ENCODE data around the gene FOXD2. TPM values are rescaled to one million over a fixed set of nuclear protein-coding genes. Genes with fewer than 3 reads are reported as not detected.

The FOXD2 gene
- total RNA-seq, 2 experiments from 2014 or later: 0.05 to 0.07 TPM

- no peak for ATAC-seq
- Mint-ChIP-seq H3K27me3 (peaks cover 20% of the 10 kb centered on the region), H3K27ac (no peak overlapping the region), H3K4me1 (peaks cover 20% of the 10 kb centered on the region), H3K9me3 (ENCODE audit: low read depth) (no peaks in the 10 kb centered on the region), H3K4me3 (no peak overlapping the region), H3K36me3 (ENCODE audit: low read depth) (no peaks in the 10 kb centered on the region)
- no peak for DNase-seq
- CTCF ChIA-PET: interaction anchor here (0.6 to 1.5 kb wide), 6 partner anchors 8 to 619 kb away, joined by 3 to 5 read pairs (median 3); no protein-coding TSS in a partner anchor
- POLR2A ChIA-PET: no interaction called here
- intact Hi-C loops (cut with DNase I, micrococcal nuclease): loop anchor here in 1 of 2 experiments (10.0 kb wide), 1 partner anchor 217 kb away; no protein-coding TSS in a partner anchor
Observed at GRCh38 chr1:47441450-47442106, 3.7 kb downstream of the FOXD2 start.

GRCh38 chr1:47442202-47442601, 4.4 kb downstream of the FOXD2 start:
- Mint-ChIP-seq H3K27ac (no peak overlapping the region), H3K27me3 (peaks cover 25% of the 10 kb centered on the region), H3K36me3 (ENCODE audit: low read depth) (no peaks in the 10 kb centered on the region), H3K4me1 (peaks cover 20% of the 10 kb centered on the region), H3K9me3 (ENCODE audit: low read depth) (no peaks in the 10 kb centered on the region), H3K4me3 (no peak overlapping the region)
- no peak for DNase-seq
- ChIA-PET POLR2A (no interaction called here), CTCF (interaction anchor here (1.5 kb wide), 1 partner anchor 284 kb away, joined by 5 read pairs; no protein-coding TSS in a partner anchor)
- ATAC-seq: no peak
- intact Hi-C loops (cut with DNase I, micrococcal nuclease): loop anchor here in 1 of 2 experiments (10.0 kb wide), 1 partner anchor 217 kb away; no protein-coding TSS in a partner anchor

GRCh38 chr1:47442842-47443529, 5.1 kb downstream of the FOXD2 start:
- Mint-ChIP-seq H3K9me3 (ENCODE audit: low read depth) (no peaks in the 10 kb centered on the region), H3K36me3 (ENCODE audit: low read depth) (no peaks in the 10 kb centered on the region), H3K27me3 (peaks cover 30% of the 10 kb centered on the region), H3K27ac (no peak overlapping the region), H3K4me3 (no peak overlapping the region), H3K4me1 (peaks cover 20% of the 10 kb centered on the region)
- POLR2A ChIA-PET: no interaction called here
- ATAC-seq (no peak), DNase-seq (no peak)
- CTCF ChIA-PET: interaction anchor here (0.8 kb wide), 1 partner anchor 283 kb away, joined by 4 read pairs; no protein-coding TSS in a partner anchor
- intact Hi-C loops (cut with DNase I, micrococcal nuclease): loop anchor here in 1 of 2 experiments (10.0 kb wide), 1 partner anchor 218 kb away; no protein-coding TSS in a partner anchor

GRCh38 chr1:47443530-47444296, 5.9 kb downstream of the FOXD2 start:
- ATAC-seq (no peak), DNase-seq (no peak)
- Mint-ChIP-seq H3K9me3 (ENCODE audit: low read depth) (no peaks in the 10 kb centered on the region), H3K27me3 (peaks cover 36% of the 10 kb centered on the region), H3K36me3 (ENCODE audit: low read depth) (no peaks in the 10 kb centered on the region), H3K27ac (no peak overlapping the region), H3K4me1 (peaks cover 18% of the 10 kb centered on the region), H3K4me3 (peak overlapping the region; percentile 36)
- CTCF ChIA-PET: interaction anchor here (0.8 kb wide), 1 partner anchor 282 kb away, joined by 4 read pairs; no protein-coding TSS in a partner anchor
- intact Hi-C loops (cut with DNase I, micrococcal nuclease): loop anchor here (1.0 to 10.0 kb wide), 3 partner anchors 7 to 219 kb away; no protein-coding TSS in a partner anchor
- POLR2A ChIA-PET: no interaction called here

- no peak for ATAC-seq
- ChIA-PET POLR2A (no interaction called here), CTCF (interaction anchor here (1.0 kb wide), 1 partner anchor 8 kb away, joined by 3 read pairs; no protein-coding TSS in a partner anchor)
- DNase-seq: no peak
- Mint-ChIP-seq H3K4me1 (peaks cover 18% of the 10 kb centered on the region), H3K9me3 (ENCODE audit: low read depth) (no peaks in the 10 kb centered on the region), H3K4me3 (peak overlapping the region; percentile 36), H3K27ac (no peak overlapping the region), H3K27me3 (peaks cover 40% of the 10 kb centered on the region), H3K36me3 (ENCODE audit: low read depth) (no peaks in the 10 kb centered on the region)
- intact Hi-C loops (cut with DNase I, micrococcal nuclease): loop anchor here (1.0 to 10.0 kb wide), 3 partner anchors 8 to 219 kb away; no protein-coding TSS in a partner anchor
Observed at GRCh38 chr1:47444297-47444561, 6.4 kb downstream of the FOXD2 start.

- Mint-ChIP-seq H3K4me3 (peak overlapping the region; percentile 36), H3K36me3 (ENCODE audit: low read depth) (no peaks in the 10 kb centered on the region), H3K4me1 (peaks cover 18% of the 10 kb centered on the region), H3K9me3 (ENCODE audit: low read depth) (no peaks in the 10 kb centered on the region), H3K27ac (no peak overlapping the region), H3K27me3 (peaks cover 46% of the 10 kb centered on the region)
- intact Hi-C loops (cut with DNase I, micrococcal nuclease): loop anchor here (1.0 to 10.0 kb wide), 3 partner anchors 9 to 220 kb away; no protein-coding TSS in a partner anchor
- peak; percentile 67 for ATAC-seq
- CTCF ChIA-PET: interaction anchor here (0.7 to 1.0 kb wide), 2 partner anchors 8 to 127 kb away, joined by 3 read pairs; no protein-coding TSS in a partner anchor
- peak; percentile 57 for DNase-seq
- POLR2A ChIA-PET: no interaction called here
Observed at GRCh38 chr1:47444562-47445465, 7.0 kb downstream of the FOXD2 start.

GRCh38 chr1:47445823-47446550, 8.1 kb downstream of the FOXD2 start:
- H3K9me3 Mint-ChIP-seq (ENCODE audit: low read depth): no peaks in the 10 kb centered on the region
- no peaks in the 10 kb centered on the region for H3K36me3 Mint-ChIP-seq (ENCODE audit: low read depth)
- intact Hi-C loops (cut with DNase I, micrococcal nuclease): loop anchor here (2.0 to 10.0 kb wide), 2 partner anchors 215 to 221 kb away; no protein-coding TSS in a partner anchor
- ChIA-PET CTCF (interaction anchor here (0.9 kb wide), 1 partner anchor 8 kb away, joined by 3 read pairs; the partner anchor contains the start of gene FOXD2), POLR2A (no interaction called here)
- no peak overlapping the region for H3K4me3 Mint-ChIP-seq
- H3K4me1 Mint-ChIP-seq: peaks cover 18% of the 10 kb centered on the region
- no peak for DNase-seq
- H3K27me3 Mint-ChIP-seq: peaks cover 54% of the 10 kb centered on the region
- ATAC-seq: no peak
- no peak overlapping the region for H3K27ac Mint-ChIP-seq

- POLR2A ChIA-PET: no interaction called here
- ATAC-seq (no peak), DNase-seq (no peak)
- Mint-ChIP-seq H3K9me3 (ENCODE audit: low read depth) (no peaks in the 10 kb centered on the region), H3K27ac (no peak overlapping the region), H3K4me1 (peaks cover 17% of the 10 kb centered on the region), H3K36me3 (ENCODE audit: low read depth) (no peaks in the 10 kb centered on the region), H3K4me3 (no peak overlapping the region), H3K27me3 (peaks cover 72% of the 10 kb centered on the region)
- CTCF ChIA-PET: interaction anchor here (0.6 to 2.2 kb wide), 7 partner anchors 8 to 278 kb away, joined by 3 to 14 read pairs (median 4); partner anchors contain the start of gene FOXD2
- intact Hi-C loops (cut with DNase I, micrococcal nuclease): loop anchor here in 1 of 2 experiments (10.0 kb wide), 1 partner anchor 224 kb away; no protein-coding TSS in a partner anchor
Observed at GRCh38 chr1:47448462-47449222, 10.8 kb downstream of the FOXD2 start.

DNA sequence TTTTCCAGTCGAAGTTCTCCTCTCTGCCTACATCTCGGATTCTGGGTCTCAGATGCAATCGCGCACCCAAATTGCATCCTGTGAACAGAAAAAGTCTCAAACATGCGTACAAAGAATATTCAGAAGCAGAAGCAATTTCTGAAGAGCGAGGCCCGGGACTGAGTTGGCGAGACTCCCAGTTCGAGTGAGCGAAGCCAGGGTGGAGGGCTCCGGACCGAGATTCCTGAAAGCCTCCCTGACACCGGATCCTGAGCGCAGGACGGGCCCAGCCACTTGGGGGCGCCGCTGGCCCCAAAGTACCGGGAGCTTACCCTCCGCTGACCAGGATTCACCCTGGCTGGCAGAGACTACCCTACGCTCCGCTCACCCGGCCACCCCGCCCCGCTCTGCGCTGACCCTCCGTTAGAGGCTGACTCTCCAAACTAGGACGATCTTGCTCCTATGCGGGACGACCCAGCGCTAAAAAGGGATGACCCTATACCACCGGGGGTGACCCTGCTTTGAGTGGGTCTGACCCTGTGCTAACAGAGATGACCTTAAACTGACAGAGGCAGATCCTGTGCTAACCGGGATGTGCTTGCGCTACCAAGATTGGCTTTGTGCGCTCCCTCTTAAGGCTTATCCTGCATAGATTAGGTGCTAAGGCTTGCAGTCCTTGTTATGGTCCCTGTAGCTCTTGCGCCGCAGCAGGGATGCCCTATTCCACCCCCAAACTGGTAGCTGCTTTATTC, 12.1 kb downstream of the FOXD2 start:
- intact Hi-C loops (cut with DNase I, micrococcal nuclease): loop anchor here in 1 of 2 experiments (10.0 kb wide), 1 partner anchor 225 kb away; no protein-coding TSS in a partner anchor
- no peaks in the 10 kb centered on the region for H3K9me3 Mint-ChIP-seq (ENCODE audit: low read depth)
- H3K36me3 Mint-ChIP-seq (ENCODE audit: low read depth): no peaks in the 10 kb centered on the region
- H3K27me3 Mint-ChIP-seq: peaks cover 69% of the 10 kb centered on the region
- peak; percentile 43 for DNase-seq
- no peak for ATAC-seq
- CTCF ChIA-PET: interaction anchor here (1.0 to 2.2 kb wide), 4 partner anchors 9 to 261 kb away, joined by 3 to 14 read pairs (median 4); partner anchors contain the start of gene FOXD2
- no peak overlapping the region for H3K4me3 Mint-ChIP-seq
- POLR2A ChIA-PET: no interaction called here
- peaks cover 7% of the 10 kb centered on the region for H3K4me1 Mint-ChIP-seq
- no peak overlapping the region for H3K27ac Mint-ChIP-seq
